DOHH2 (cell line): ENCODE results near the gene MST1R.

Experiments used
- CTCF ChIP-seq: fragments of 200-600 bp; sonication (generic); IDR thresholded peaks from one replicate; pipeline ENCODE4 v1.5.1; 2014; ENCODE audit warnings: antibody characterized with exemption, mild to moderate bottlenecking, low read depth, low read length; ENCODE audit not compliant: poor library complexity, severe bottlenecking
- EZH2phosphoT487 ChIP-seq: fragments of 200-600 bp; sonication (generic); IDR thresholded peaks from 2 replicates; pipeline ENCODE4 v1.6.1; 2017; ENCODE audit warnings: borderline replicate concordance, mild to moderate bottlenecking, antibody characterized with exemption, low read length, moderate library complexity, mixed read lengths

- TF ChIP-seq CTCF (no peak), EZH2phosphoT487 (no peak)
These were observed 4.9 kb upstream of the MST1R start for GRCh38 chr3:49908373-49909199.
